ENCODE data around the gene NME3.

Gene NME3

GRCh38 chr16:1779741-1780676, 8.7 kb upstream of the NME3 start:
- DNase-seq, result no peak

- no peak for DNase-seq
These were observed 7.9 kb upstream of the NME3 start for GRCh38 chr16:1779234-1779701.

- DNase-seq, result no peak
These were observed 7.1 kb upstream of the NME3 start for GRCh38 chr16:1778200-1779179.

GRCh38 chr16:1777375-1778199, 6.2 kb upstream of the NME3 start:
- DNase-seq, result no peak

GRCh38 chr16:1776991-1777374, 5.6 kb upstream of the NME3 start:
- DNase-seq, result no peak

GRCh38 chr16:1776672-1776955, 5.3 kb upstream of the NME3 start:
- no peak for DNase-seq

- DNase-seq, result no peak
These were observed 4.7 kb upstream of the NME3 start for GRCh38 chr16:1775846-1776671.

GRCh38 chr16:1775006-1775845, 3.9 kb upstream of the NME3 start:
- no peak for DNase-seq

GRCh38 chr16:1774448-1774780, 3.1 kb upstream of the NME3 start:
- no peak for DNase-seq

- DNase-seq, result peak; percentile 71
These were observed 2.5 kb upstream of the NME3 start for GRCh38 chr16:1773703-1774447.

- peak; percentile 92 for DNase-seq
These were observed 1.8 kb upstream of the NME3 start, which contains the start of gene MRPS34 for GRCh38 chr16:1772908-1773702. Gene MRPS34, minus strand, starts transcription at chr16:1773134. Its CDS starts 15 bp downstream, at chr16:1773119.

GRCh38 chr16:1772362-1772907, 1.1 kb upstream of the NME3 start, which contains the start of gene EME2:
Gene EME2, plus strand, starts transcription at chr16:1772810. Its CDS starts 418 bp downstream, at chr16:1773228.
- peak; percentile 84 for DNase-seq

- no peak for DNase-seq
These were observed 570 bp upstream of the NME3 start for GRCh38 chr16:1771864-1772361.

GRCh38 chr16:1770328-1771187, 785 bp downstream of the NME3 start:
- peak; percentile 86 for DNase-seq

- no peak for DNase-seq
These were observed 1.7 kb downstream of the NME3 start for GRCh38 chr16:1769402-1770300.

- DNase-seq, result no peak
These were observed 2.5 kb downstream of the NME3 start for GRCh38 chr16:1768767-1769401.
